Vagina (tissue), 2 donors: ENCODE measurements around the gene AWAT1. TPM values are rescaled to one million over a fixed set of nuclear protein-coding genes. Genes with fewer than 3 reads are reported as not detected.
"Not testable (repeated sequence)": the region's sequence is repeated elsewhere in the genome, so short reads cannot be mapped to it uniquely, and the experiment has no call there.

Experiments used
- DNase-seq, 2 donors: peaks; one replicate each; pipeline ENCODE4 v3.0.0-alpha.2; 2017; ENCODE audit errors: extremely low spot score in 2 of 2
- H3K27ac ChIP-seq: fragments of 200-600 bp; sonication (generic); one replicate; pipeline ENCODE4 v1.5.1; 2019
- H3K27me3 ChIP-seq: fragments of 200-600 bp; sonication (generic); one replicate; pipeline ENCODE4 v1.5.1; 2019
- H3K36me3 ChIP-seq, 2 donors: fragments of 200-600 bp; sonication (generic); one replicate each; pipeline ENCODE4 v1.5.1; 2017 to 2019
- H3K4me1 ChIP-seq: fragments of 200-600 bp; sonication (generic); one replicate; pipeline ENCODE4 v1.5.1; 2019
- H3K4me3 ChIP-seq, 2 donors: fragments of 200-600 bp; sonication (generic); 1 replicate in 1 of 2; 2 replicates in 1 of 2; pipeline ENCODE4 v1.5.1; 2016 to 2019
- H3K9me3 ChIP-seq: fragments of 200-600 bp; sonication (generic); one replicate; pipeline ENCODE4 v1.5.1; 2019
- CTCF ChIP-seq, 3 experiments: fragments of 450-650 bp in 2 of 3; fragments of 200-600 bp in 1 of 3; sonication (generic) in 1 of 3; IDR thresholded peaks; one replicate each; pipeline ENCODE4 v1.5.1; 2017 to 2019; ENCODE audit warnings: antibody characterized with exemption in 3 of 3, mild to moderate bottlenecking in 2 of 3, moderate library complexity in 2 of 3
- POLR2A ChIP-seq, 2 donors: fragments of 450-650 bp; IDR thresholded peaks; one replicate each; pipeline ENCODE4 v1.6.1; 2017; ENCODE audit warnings: antibody characterized with exemption in 2 of 2, mild to moderate bottlenecking in 2 of 2, moderate library complexity in 2 of 2
- POLR2AphosphoS5 ChIP-seq, 2 donors: sonication (generic); formaldehyde crosslinking; IDR thresholded peaks; one replicate each; pipeline ENCODE4 v1.9.0; 2017; ENCODE audit warnings: antibody characterized with exemption in 2 of 2, mild to moderate bottlenecking in 2 of 2, low read depth in 1 of 2; ENCODE audit not compliant: insufficient read depth in 1 of 2
- intact Hi-C: fragments of 100-400 bp; cut with DNase I; formaldehyde crosslinking; loops from one replicate; pipeline ENCODE4 v1.15.1; 2023
- total RNA-seq: library from RNA; depleted of rRNA; stranded (reverse); fragments of >200 nt; gene quantifications from one replicate; pipeline ENCODE4 v1.2.3, GENCODE V29; 2016

Gene AWAT1
- not detected for total RNA-seq

GRCh38 chrX:70234355-70234754 lies at the start of gene AWAT1:
TSS of gene AWAT1 (plus strand) at chrX:70234655. CDS start at chrX:70234696, 41 bp downstream.
- no peak within 1 kb of the TSS for H3K4me3 ChIP-seq
- no peaks in the 10 kb centered on the region for H3K27me3 ChIP-seq
- no peaks in the 10 kb centered on the region for H3K36me3 ChIP-seq
- H3K27ac ChIP-seq = no peak within 1 kb of the TSS
- DNase-seq = no peak
- H3K9me3 ChIP-seq = no peaks in the 10 kb centered on the region
- intact Hi-C loops = no loop called here
- no peaks in the 10 kb centered on the region for H3K4me1 ChIP-seq
- TF ChIP-seq POLR2AphosphoS5 (IDR thresholded peaks at IDR 0.05; ENCODE audit: insufficient read depth in 1 of 2, low read depth in 1 of 2) (no peak), CTCF (IDR thresholded peaks at IDR 0.05) (no peak), POLR2A (IDR thresholded peaks at IDR 0.05) (no peak)

GRCh38 chrX:70190225-70190624 lies 44.2 kb upstream of the AWAT1 start:
- no peak for DNase-seq
- TF ChIP-seq POLR2A (IDR thresholded peaks at IDR 0.05) (no peak), POLR2AphosphoS5 (IDR thresholded peaks at IDR 0.05; ENCODE audit: insufficient read depth in 1 of 2, low read depth in 1 of 2) (no peak), CTCF (IDR thresholded peaks at IDR 0.05) (no peak)
- Histone ChIP-seq H3K4me1 (no peaks in the 10 kb centered on the region), H3K4me3 (no peak overlapping the region), H3K36me3 (no peaks in the 10 kb centered on the region), H3K27ac (no peak overlapping the region), H3K27me3 (no peaks in the 10 kb centered on the region), H3K9me3 (no peaks in the 10 kb centered on the region)
- intact Hi-C loops = no loop called here

- Histone ChIP-seq H3K27me3 (no peaks in the 10 kb centered on the region), H3K9me3 (no peaks in the 10 kb centered on the region), H3K4me3 (no peak overlapping the region), H3K4me1 (no peaks in the 10 kb centered on the region), H3K27ac (no peak overlapping the region), H3K36me3 (no peaks in the 10 kb centered on the region)
- intact Hi-C loops = no loop called here
- TF ChIP-seq POLR2A (IDR thresholded peaks at IDR 0.05) (no peak), CTCF (IDR thresholded peaks at IDR 0.05) (peak in 1 of 3 experiments; percentile 35)
- DNase-seq = peak in 1 of 2 donors; percentile 6
Observed at GRCh38 chrX:70196961-70197720, 37.3 kb upstream of the AWAT1 start.

GRCh38 chrX:70201732-70202131 lies 32.7 kb upstream of the AWAT1 start:
- TF ChIP-seq CTCF (IDR thresholded peaks at IDR 0.05) (no peak), POLR2A (IDR thresholded peaks at IDR 0.05) (no peak), POLR2AphosphoS5 (IDR thresholded peaks at IDR 0.05; ENCODE audit: insufficient read depth in 1 of 2, low read depth in 1 of 2) (no peak)
- Histone ChIP-seq H3K27me3 (no peaks in the 10 kb centered on the region), H3K4me1 (no peaks in the 10 kb centered on the region), H3K27ac (no peak overlapping the region), H3K36me3 (no peaks in the 10 kb centered on the region), H3K9me3 (no peaks in the 10 kb centered on the region), H3K4me3 (no peak overlapping the region)
- DNase-seq = no peak
- intact Hi-C loops = no loop called here

- Histone ChIP-seq H3K36me3 (no peaks in the 10 kb centered on the region), H3K4me3 (no peak overlapping the region), H3K9me3 (no peaks in the 10 kb centered on the region), H3K27me3 (no peaks in the 10 kb centered on the region), H3K27ac (no peak overlapping the region), H3K4me1 (no peaks in the 10 kb centered on the region)
- DNase-seq = no peak
- TF ChIP-seq POLR2A (IDR thresholded peaks at IDR 0.05) (no peak), POLR2AphosphoS5 (IDR thresholded peaks at IDR 0.05; ENCODE audit: insufficient read depth in 1 of 2, low read depth in 1 of 2) (no peak), CTCF (IDR thresholded peaks at IDR 0.05) (no peak)
- intact Hi-C loops = no loop called here
Observed at GRCh38 chrX:70208479-70208878, 26.0 kb upstream of the AWAT1 start.

GRCh38 chrX:70209570-70209969 lies 24.9 kb upstream of the AWAT1 start:
- DNase-seq, H3K27ac ChIP-seq, H3K4me3 ChIP-seq, H3K36me3 ChIP-seq, H3K27me3 ChIP-seq, H3K4me1 ChIP-seq, intact Hi-C loops, H3K9me3 ChIP-seq: not testable (repeated sequence)
